ENCODE data around the gene PTN.

PTN gene

GRCh38 chr7:137209151-137209817 lies 134.2 kb downstream of the PTN start:
- Histone ChIP-seq H3K4me3 (replicated peaks; ENCODE audit: insufficient read depth, low read length) (no peak overlapping the region), H3K27me3 (ENCODE audit: insufficient read depth, poor library complexity, severe bottlenecking) (no peaks in the 10 kb centered on the region), H3K27ac (replicated peaks) (no peak overlapping the region)
- TF ChIP-seq REST (IDR thresholded peaks at IDR 0.05; ENCODE audit: insufficient replicate concordance, low read depth) (no peak), POLR2AphosphoS5 (IDR thresholded peaks at IDR 0.05; ENCODE audit: low read depth) (no peak), GABPA (IDR thresholded peaks at IDR 0.05; ENCODE audit: low read depth) (no peak), SPI1 (IDR thresholded peaks at IDR 0.05; ENCODE audit: borderline replicate concordance, low read depth) (no peak), CTCF (IDR thresholded peaks at IDR 0.05; ENCODE audit: insufficient read depth, low read length) (no peak)
- no peak for DNase-seq (ENCODE audit: low read depth in 1 of 2, low spot score in 1 of 2)

GRCh38 chr7:137206770-137207169 lies 136.8 kb downstream of the PTN start:
- Histone ChIP-seq H3K27ac (replicated peaks) (no peak overlapping the region), H3K27me3 (ENCODE audit: insufficient read depth, poor library complexity, severe bottlenecking) (no peaks in the 10 kb centered on the region), H3K4me3 (replicated peaks; ENCODE audit: insufficient read depth, low read length) (no peak overlapping the region)
- TF ChIP-seq CTCF (IDR thresholded peaks at IDR 0.05; ENCODE audit: insufficient read depth, low read length) (no peak), POLR2AphosphoS5 (IDR thresholded peaks at IDR 0.05; ENCODE audit: low read depth) (no peak), REST (IDR thresholded peaks at IDR 0.05; ENCODE audit: insufficient replicate concordance, low read depth) (no peak), GABPA (IDR thresholded peaks at IDR 0.05; ENCODE audit: low read depth) (no peak), SPI1 (IDR thresholded peaks at IDR 0.05; ENCODE audit: borderline replicate concordance, low read depth) (no peak)
- no peak for DNase-seq (ENCODE audit: low read depth in 1 of 2, low spot score in 1 of 2)

GRCh38 chr7:137204246-137204645 lies 139.3 kb downstream of the PTN start:
- TF ChIP-seq REST (IDR thresholded peaks at IDR 0.05; ENCODE audit: insufficient replicate concordance, low read depth), result no peak
- TF ChIP-seq GABPA (IDR thresholded peaks at IDR 0.05; ENCODE audit: low read depth), result no peak
- no peak for TF ChIP-seq CTCF (IDR thresholded peaks at IDR 0.05; ENCODE audit: insufficient read depth, low read length)
- no peak for TF ChIP-seq SPI1 (IDR thresholded peaks at IDR 0.05; ENCODE audit: borderline replicate concordance, low read depth)
- no peak for TF ChIP-seq POLR2AphosphoS5 (IDR thresholded peaks at IDR 0.05; ENCODE audit: low read depth)
- no peak overlapping the region for H3K27ac ChIP-seq (replicated peaks)

More at GRCh38 chr7:137204246-137204645, 139.3 kb downstream of the PTN start:
- DNase-seq (ENCODE audit: low read depth in 1 of 2, low spot score in 1 of 2), result no peak
- Histone ChIP-seq H3K27me3 (ENCODE audit: insufficient read depth, poor library complexity, severe bottlenecking) (no peaks in the 10 kb centered on the region), H3K4me3 (replicated peaks; ENCODE audit: insufficient read depth, low read length) (no peak overlapping the region)

Data from HL-60 (cell line).